H1 (cell line): ENCODE measurements around the gene ASTN2. TPM values are rescaled to one million over a fixed set of nuclear protein-coding genes. Genes with fewer than 3 reads are reported as not detected.

Experiments used
- CTCF ChIA-PET: fragments of 300-600 bp; sonication (Branson Sonifier 250); formaldehyde crosslinking; loops from one replicate; lab custom pipeline; 2021; ENCODE audit not compliant: partially characterized antibody; lab: Charles Lee
- POLR2A ChIA-PET: fragments of 300-600 bp; sonication (Branson Sonifier 250); formaldehyde crosslinking; loops from one replicate; lab custom pipeline; 2021; ENCODE audit warnings: inconsistent platforms; ENCODE audit not compliant: partially characterized antibody; lab: Charles Lee
- DNase-seq, 2 experiments: peaks; one replicate each; pipeline versions ENCODE4 v3.0.0 to v3.0.0-alpha.2; 2010 to 2022; ENCODE audit warnings: low spot score in 2 of 2, low read depth in 1 of 2, mixed read lengths in 1 of 2
- FAIRE-seq: peaks from 2 replicates; lab custom pipeline; 2011; peaks lifted over from hg19 to GRCh38; lab: Jason Lieb, UNC
- H2AFZ ChIP-seq: 2 replicates; pipeline ENCODE4 v1.8.1; 2012; ENCODE audit warnings: low read length, inconsistent platforms
- H2AK5ac ChIP-seq: 2 replicates; pipeline ENCODE4 v1.6.1; 2013; ENCODE audit warnings: low read depth, low read length
- H2BK120ac ChIP-seq: replicated peaks from 2 replicates; pipeline ENCODE3; 2013; ENCODE audit warnings: low read depth, low read length, inconsistent platforms
- H2BK12ac ChIP-seq: 2 replicates; pipeline ENCODE4 v1.6.1; 2013; ENCODE audit warnings: low read depth, low read length
- H2BK15ac ChIP-seq: 2 replicates; pipeline ENCODE4 v1.6.1; 2013; ENCODE audit warnings: low read length
- H2BK20ac ChIP-seq: 2 replicates; pipeline ENCODE4 v1.6.1; 2013; ENCODE audit warnings: low read length
- H2BK5ac ChIP-seq: 2 replicates; pipeline ENCODE4 v1.6.1; 2013; ENCODE audit warnings: low read depth, low read length
- H3K14ac ChIP-seq: 2 replicates; pipeline ENCODE4 v1.6.1; 2013; ENCODE audit warnings: inconsistent platforms; ENCODE audit not compliant: insufficient read length
- H3K18ac ChIP-seq: 2 replicates; pipeline ENCODE4 v1.6.1; 2013; ENCODE audit warnings: low read length; ENCODE audit errors: extremely low read depth
- H3K23ac ChIP-seq: 2 replicates; pipeline ENCODE4 v1.6.1; 2013; ENCODE audit warnings: inconsistent platforms; ENCODE audit not compliant: insufficient read length
- H3K23me2 ChIP-seq: 2 replicates; pipeline ENCODE4 v1.6.1; 2013; ENCODE audit warnings: low read depth, low read length
- H3K27ac ChIP-seq: 2 replicates; pipeline ENCODE4 v1.6.1; 2011; ENCODE audit warnings: low read depth, low read length, inconsistent platforms
- H3K27me3 ChIP-seq, 4 experiments: replicated peaks in 1 of 4; 1 replicate in 1 of 4; 2 replicates in 3 of 4; pipeline versions ENCODE4 v1.6.1 to v1.8.1; 2011 to 2013; ENCODE audit warnings: low read length in 3 of 4, mild to moderate bottlenecking in 3 of 4, inconsistent platforms in 2 of 4, mixed read lengths in 2 of 4, moderate library complexity in 1 of 4; ENCODE audit not compliant: control insufficient read depth in 3 of 4, insufficient read depth in 3 of 4; ENCODE audit errors: extremely low read depth in 1 of 4
- H3K36me3 ChIP-seq, 4 experiments: 2 replicates each; pipeline versions ENCODE4 v1.6.1 to v1.8.1; 2011 to 2013; ENCODE audit warnings: mild to moderate bottlenecking in 4 of 4, low read length in 3 of 4, moderate library complexity in 2 of 4, control low read depth in 1 of 4, inconsistent platforms in 1 of 4; ENCODE audit not compliant: insufficient read depth in 4 of 4, control insufficient read depth in 2 of 4
- H3K4ac ChIP-seq: replicated peaks from 2 replicates; pipeline ENCODE3; 2013; ENCODE audit warnings: low read length, low read depth, mixed read lengths, inconsistent platforms; ENCODE audit not compliant: insufficient read length
- H3K4me1 ChIP-seq, 4 experiments: replicated peaks in 1 of 4; 1 replicate in 1 of 4; 2 replicates in 3 of 4; pipeline versions ENCODE4 v1.6.1 to v1.8.1; 2011 to 2013; ENCODE audit warnings: low read length in 3 of 4, inconsistent platforms in 2 of 4, mixed read lengths in 1 of 4; ENCODE audit not compliant: insufficient read depth in 4 of 4, control insufficient read depth in 3 of 4
- H3K4me2 ChIP-seq, 2 experiments: 2 replicates each; pipeline versions ENCODE4 v1.6.1 to v1.8.1; 2011 to 2013; ENCODE audit warnings: low read depth in 2 of 2, low read length in 2 of 2, control low read depth in 1 of 2, inconsistent platforms in 1 of 2, mild to moderate bottlenecking in 1 of 2; ENCODE audit not compliant: insufficient read depth in 1 of 2
- H3K4me3 ChIP-seq, 4 experiments: fragments of 200-600, 300-600 bp in 1 of 4; sonication (generic), shearing (Covaris generic), sonication (Bioruptor Twin) in 1 of 4; 2 replicates each; pipeline versions ENCODE4 v1.5.1 to v1.8.1; 2011 to 2016; ENCODE audit warnings: low read length in 4 of 4, low read depth in 3 of 4, control low read depth in 2 of 4, inconsistent platforms in 2 of 4, mild to moderate bottlenecking in 2 of 4, mixed read lengths in 1 of 4, moderate library complexity in 1 of 4; ENCODE audit not compliant: insufficient read depth in 2 of 4; ENCODE audit errors: extremely low read depth in 1 of 4
- H3K56ac ChIP-seq: replicated peaks from 2 replicates; pipeline ENCODE3; 2013; ENCODE audit warnings: low read depth, mild to moderate bottlenecking, mixed read lengths, low read length, inconsistent platforms; ENCODE audit not compliant: insufficient read length
- H3K79me1 ChIP-seq: 2 replicates; pipeline ENCODE4 v1.6.1; 2013; ENCODE audit warnings: low read depth, low read length, control low read depth
- H3K79me2 ChIP-seq, 2 experiments: 2 replicates each; pipeline versions ENCODE4 v1.6.1 to v1.8.1; 2012 to 2013; ENCODE audit warnings: low read length in 2 of 2, mild to moderate bottlenecking in 2 of 2, inconsistent platforms in 1 of 2; ENCODE audit not compliant: insufficient read depth in 2 of 2, control insufficient read depth in 1 of 2
- H3K9ac ChIP-seq, 4 experiments: replicated peaks in 1 of 4; 1 replicate in 1 of 4; 2 replicates in 3 of 4; pipeline versions ENCODE4 v1.6.1 to v1.8.1; 2011 to 2013; ENCODE audit warnings: low read depth in 3 of 4, low read length in 3 of 4, control low read depth in 2 of 4, mild to moderate bottlenecking in 2 of 4, moderate library complexity in 2 of 4, inconsistent platforms in 1 of 4; ENCODE audit errors: extremely low read depth in 1 of 4
- H3K9me3 ChIP-seq, 2 experiments: 2 replicates each; pipeline versions ENCODE4 v1.6.1 to v1.8.1; 2012 to 2013; ENCODE audit warnings: mild to moderate bottlenecking in 2 of 2, moderate library complexity in 2 of 2, control low read depth in 1 of 2, inconsistent platforms in 1 of 2, low read depth in 1 of 2, low read length in 1 of 2, mixed read lengths in 1 of 2; ENCODE audit not compliant: insufficient read depth in 2 of 2
- H4K20me1 ChIP-seq, 2 experiments: replicated peaks in 1 of 2; 2 replicates each; pipeline versions ENCODE3 to v1.8.1; 2011 to 2013; ENCODE audit warnings: inconsistent platforms in 2 of 2, low read length in 2 of 2, mild to moderate bottlenecking in 1 of 2; ENCODE audit not compliant: insufficient read depth in 2 of 2, control insufficient read depth in 1 of 2
- H4K5ac ChIP-seq: 2 replicates; pipeline ENCODE4 v1.6.1; 2013; ENCODE audit warnings: low read length, low read depth, mixed read lengths, inconsistent platforms; ENCODE audit not compliant: insufficient read length
- H4K8ac ChIP-seq: 2 replicates; pipeline ENCODE4 v1.8.0; 2013; ENCODE audit warnings: mild to moderate bottlenecking, moderate library complexity, low read length, inconsistent platforms; ENCODE audit not compliant: insufficient read depth; ENCODE audit errors: extremely low read depth
- H4K91ac ChIP-seq: replicated peaks from 2 replicates; pipeline ENCODE3; 2013; ENCODE audit warnings: low read length, mixed read lengths, inconsistent platforms; ENCODE audit not compliant: insufficient read length
- CTBP2 ChIP-seq: IDR thresholded peaks from 2 replicates; pipeline ENCODE4 v1.7.0; 2011; ENCODE audit warnings: borderline replicate concordance, mild to moderate bottlenecking, moderate library complexity, mixed read lengths, low read length; ENCODE audit not compliant: insufficient read depth, insufficient read length
- SUZ12 ChIP-seq: fragments of 200-600 bp; sonication (generic); IDR thresholded peaks from 2 replicates; pipeline ENCODE4 v1.6.1; 2012; ENCODE audit warnings: mild to moderate bottlenecking, inconsistent platforms, low read length, moderate library complexity, mixed read lengths
- WGBS, 2 experiments: shearing (Covaris generic) in 1 of 2; methylation state at CpG; one replicate each; pipeline versions ENCODE4 v1.1.6 to v1.1.7; 2013 to 2015; ENCODE audit warnings: low lambda C conversion rate in 2 of 2, mixed read lengths in 2 of 2, inconsistent platforms in 1 of 2, low coverage in 1 of 2, missing lambda C conversion rate in 1 of 2; ENCODE audit not compliant: insufficient replicate concordance in 2 of 2, insufficient coverage in 1 of 2, insufficient read length in 1 of 2; ENCODE audit errors: extremely low coverage in 1 of 2, missing lambda C conversion rate in 1 of 2; 5-methylcytosine and 5-hydroxymethylcytosine counted together
- polyA plus RNA-seq, 7 experiments: library from polyadenylated mRNA; depleted of rRNA in 3 of 7; stranded (reverse) in 5 of 7; unstranded in 2 of 7; fragments of >200 nt in 5 of 7; fragments of 200-250 nt in 2 of 7; gene quantifications; 1 replicate in 5 of 7; 2 replicates in 1 of 7; 4 replicates in 1 of 7; pipeline versions ENCODE4 v1.2.1 to v1.2.3, GENCODE V29; 2011 to 2013; ENCODE audit warnings: missing spikeins in 2 of 7, mixed read lengths in 2 of 7
- total RNA-seq: library from RNA; stranded (reverse); fragmentation: NEBNext Ultra II Directional; extraction: Animal tissue kit (Norgen Biotek cat#: 25700); gene quantifications from 2 replicates; pipeline ENCODE4 v1.2.1, GENCODE V29; 2021

ASTN2 gene
- total and polyA plus RNA-seq, 2 of the 8 experiments (the other 6 are each of a cell fraction or from before 2014, with no cell fraction given): 8.2 to 13.7 TPM

GRCh38 chr9:117276444-117276843 lies 138.4 kb downstream of the ASTN2 start:
- H2AK5ac ChIP-seq: no peak overlapping the region
- H3K18ac ChIP-seq: no peak overlapping the region
- no peak overlapping the region for H3K4ac ChIP-seq
- no peak overlapping the region for H4K8ac ChIP-seq
- H2BK120ac ChIP-seq: no peak overlapping the region
- no peak overlapping the region for H3K56ac ChIP-seq
- TF ChIP-seq SUZ12: no peak
- TF ChIP-seq CTBP2: no peak
- DNase-seq (no peak), FAIRE-seq (no peak)
- H3K9me3 ChIP-seq: no peaks in the 10 kb centered on the region; a peak in 1 of 4 replicates
- H3K79me2 ChIP-seq: no peaks in the 10 kb centered on the region
- H3K36me3 ChIP-seq: no peaks in the 10 kb centered on the region
- H3K27me3 ChIP-seq: no peaks in the 10 kb centered on the region
- no peak overlapping the region for H2BK15ac ChIP-seq
- no peaks in the 10 kb centered on the region for H3K79me1 ChIP-seq
- no peaks in the 10 kb centered on the region; a peak in 1 of 7 replicates for H3K4me1 ChIP-seq
- no peak overlapping the region for H3K9ac ChIP-seq
- no peak overlapping the region for H2BK12ac ChIP-seq
- 77% methylated on average over 2 of the region's 3 CpGs; no CpG with 5 or more reads in 1 of the 2 experiments for WGBS, 2 experiments
- H3K4me2 ChIP-seq: no peak overlapping the region
- H4K5ac ChIP-seq: no peak overlapping the region
- no peak overlapping the region for H2BK5ac ChIP-seq
- H3K23me2 ChIP-seq: no peaks in the 10 kb centered on the region
- H2AFZ ChIP-seq: no peak overlapping the region
- H3K23ac ChIP-seq: no peak overlapping the region
- no peak overlapping the region for H3K27ac ChIP-seq
- H4K91ac ChIP-seq: no peak overlapping the region
- H2BK20ac ChIP-seq: no peak overlapping the region
- POLR2A ChIA-PET: no interaction called here
- no peak overlapping the region for H3K4me3 ChIP-seq
- no peak overlapping the region for H3K14ac ChIP-seq
- CTCF ChIA-PET: interaction anchor here (0.8 to 1.8 kb wide), 5 partner anchors 9 to 137 kb away, joined by 3 to 7 read pairs (median 3); no protein-coding TSS in a partner anchor
- peaks cover 0 to 1% of the 10 kb centered on the region in 2 experiments for H4K20me1 ChIP-seq
